ENCODE data around the gene GDPD2.

Gene GDPD2

GRCh38 chrX:70479247-70479921 is 56.3 kb downstream of the GDPD2 start:
- no peak for DNase-seq (ENCODE audit: low spot score)
- TF ChIP-seq CTCF (IDR thresholded peaks at IDR 0.05; ENCODE audit: borderline replicate concordance, control extremely low read depth, extremely low read depth, insufficient read depth, missing control alignments), result no peak
- in situ Hi-C loops (cut with MboI; ENCODE audit: low sequenced_read_pairs, unreplicated experiment), result no loop called here

DNA sequence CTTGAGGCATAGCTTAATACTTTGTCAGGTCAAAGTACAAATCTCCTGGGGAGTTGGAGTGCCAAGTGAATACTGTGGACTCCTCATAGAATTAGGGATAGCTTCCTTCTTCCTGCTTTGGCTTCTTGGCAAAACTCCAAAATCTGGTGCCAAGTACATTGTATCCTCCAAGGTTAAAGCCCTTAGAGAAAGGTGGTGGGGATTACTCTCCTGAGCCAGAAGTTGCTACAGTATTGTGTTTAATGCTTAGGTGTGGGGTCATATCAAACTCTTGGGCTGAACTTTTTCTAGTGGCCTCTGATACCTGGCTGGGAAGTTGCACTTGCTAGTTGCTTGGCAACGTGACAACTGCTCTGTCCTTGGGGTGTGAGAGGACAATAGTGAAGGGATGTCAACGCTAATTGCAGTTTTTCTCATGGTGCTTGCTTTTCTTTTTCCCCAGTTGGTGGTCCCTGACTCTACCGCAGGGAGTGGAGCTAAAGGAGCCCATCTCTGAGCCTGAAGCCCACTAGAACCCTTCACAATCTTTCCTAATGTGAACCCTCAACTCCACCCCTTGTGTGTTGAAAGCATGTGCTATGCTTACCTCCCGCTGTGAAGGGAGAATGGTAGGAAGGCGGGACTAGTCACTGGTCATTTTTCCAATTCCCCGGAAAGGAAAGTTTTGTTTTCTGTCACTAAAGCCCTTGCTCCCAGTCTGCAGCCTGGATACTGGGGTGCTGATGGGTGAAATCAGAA is 57.0 kb downstream of the GDPD2 start:
- no peak for TF ChIP-seq CTCF (IDR thresholded peaks at IDR 0.05; ENCODE audit: borderline replicate concordance, control extremely low read depth, extremely low read depth, insufficient read depth, missing control alignments)
- DNase-seq (ENCODE audit: low spot score), result no peak
- in situ Hi-C loops (cut with MboI; ENCODE audit: low sequenced_read_pairs, unreplicated experiment), result no loop called here

DNA sequence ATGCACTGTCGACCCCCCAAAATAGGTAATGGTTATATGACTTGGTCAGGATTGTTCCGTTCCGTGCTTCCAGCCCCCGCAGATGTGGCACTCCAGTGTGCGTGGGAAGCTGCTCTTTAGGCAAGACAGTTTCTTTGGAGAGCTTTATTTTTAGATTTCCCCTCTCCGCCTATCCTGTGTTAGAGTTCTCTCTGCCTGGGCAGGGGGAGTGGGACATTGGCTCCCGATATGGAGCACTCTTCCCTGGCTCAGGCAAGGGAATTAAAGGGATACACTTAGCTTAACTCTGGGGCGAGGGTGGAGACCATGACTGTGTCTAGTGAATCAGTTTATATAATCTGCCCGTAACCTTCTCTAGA is 57.5 kb downstream of the GDPD2 start:
- in situ Hi-C loops (cut with MboI; ENCODE audit: low sequenced_read_pairs, unreplicated experiment), result no loop called here
- no peak for TF ChIP-seq CTCF (IDR thresholded peaks at IDR 0.05; ENCODE audit: borderline replicate concordance, control extremely low read depth, extremely low read depth, insufficient read depth, missing control alignments)
- no peak for DNase-seq (ENCODE audit: low spot score)

DNA sequence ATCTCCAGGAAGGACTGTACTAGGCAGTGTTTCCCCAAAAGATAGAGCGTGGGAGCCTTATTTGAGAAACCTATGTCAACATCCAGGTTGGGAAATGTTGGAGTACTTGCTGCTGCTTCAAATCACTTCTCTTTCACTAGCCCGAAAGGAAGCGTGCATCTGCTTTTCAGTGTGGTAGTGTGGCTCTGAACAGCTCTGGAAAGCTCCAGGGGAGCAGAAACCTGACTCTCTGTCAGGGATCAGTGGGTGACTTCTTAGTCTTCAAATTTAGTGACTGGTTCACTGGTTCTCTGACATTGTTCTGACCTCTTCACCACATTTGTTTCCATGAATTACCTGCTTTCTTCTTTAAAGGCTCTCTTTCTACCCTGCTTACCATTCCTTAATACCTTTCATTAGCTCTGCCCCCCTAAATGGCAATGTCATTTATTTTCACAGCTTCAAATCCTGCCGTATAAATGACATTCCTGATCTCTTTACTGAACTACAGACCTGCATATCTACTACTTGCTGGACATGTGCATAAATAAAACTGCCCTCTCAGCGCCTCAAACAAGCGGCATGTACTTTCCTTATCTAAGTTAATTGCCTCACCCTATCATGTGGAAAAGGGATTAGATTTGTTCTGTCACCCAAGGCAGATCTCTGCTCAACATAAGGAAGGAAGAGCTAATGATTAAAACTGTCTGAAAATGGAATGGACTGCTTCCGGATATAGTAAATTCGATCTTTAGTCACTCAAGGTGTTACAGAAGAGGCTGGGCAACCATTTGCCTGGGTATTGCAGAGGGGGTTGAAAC is 58.6 kb downstream of the GDPD2 start:
- no peak for TF ChIP-seq CTCF (IDR thresholded peaks at IDR 0.05; ENCODE audit: borderline replicate concordance, control extremely low read depth, extremely low read depth, insufficient read depth, missing control alignments)
- no peak for DNase-seq (ENCODE audit: low spot score)
- in situ Hi-C loops (cut with MboI; ENCODE audit: low sequenced_read_pairs, unreplicated experiment), result no loop called here

DNA sequence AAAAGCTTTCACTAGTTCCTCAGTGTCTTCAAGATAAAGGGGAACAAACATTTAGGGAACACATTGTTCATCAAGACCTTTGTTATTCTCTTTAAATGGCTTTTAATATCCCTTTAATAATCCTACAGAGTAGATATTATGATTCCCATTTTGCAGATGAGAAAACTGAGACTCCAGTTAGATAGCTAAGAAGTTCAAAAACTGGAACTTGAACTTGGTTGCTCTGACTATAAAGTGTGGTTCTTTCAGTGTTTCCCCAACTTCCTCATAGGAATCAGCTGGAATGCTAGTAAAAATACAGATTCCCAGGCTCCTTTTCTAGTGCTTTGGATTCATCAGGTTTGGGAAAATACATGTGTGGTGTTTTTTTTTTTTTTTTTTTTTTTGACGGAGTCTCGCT is 59.2 kb downstream of the GDPD2 start:
- in situ Hi-C loops (cut with MboI; ENCODE audit: low sequenced_read_pairs, unreplicated experiment), result no loop called here
- DNase-seq (ENCODE audit: low spot score), result no peak
- TF ChIP-seq CTCF (IDR thresholded peaks at IDR 0.05; ENCODE audit: borderline replicate concordance, control extremely low read depth, extremely low read depth, insufficient read depth, missing control alignments), result no peak
